ENCODE data around the gene SEMA5B. TPM values are rescaled to one million over a fixed set of nuclear protein-coding genes. Genes with fewer than 3 reads are reported as not detected.

The SEMA5B gene
- polyA plus RNA-seq, 1 donor from 2014 or later: 7.0 TPM

DNA sequence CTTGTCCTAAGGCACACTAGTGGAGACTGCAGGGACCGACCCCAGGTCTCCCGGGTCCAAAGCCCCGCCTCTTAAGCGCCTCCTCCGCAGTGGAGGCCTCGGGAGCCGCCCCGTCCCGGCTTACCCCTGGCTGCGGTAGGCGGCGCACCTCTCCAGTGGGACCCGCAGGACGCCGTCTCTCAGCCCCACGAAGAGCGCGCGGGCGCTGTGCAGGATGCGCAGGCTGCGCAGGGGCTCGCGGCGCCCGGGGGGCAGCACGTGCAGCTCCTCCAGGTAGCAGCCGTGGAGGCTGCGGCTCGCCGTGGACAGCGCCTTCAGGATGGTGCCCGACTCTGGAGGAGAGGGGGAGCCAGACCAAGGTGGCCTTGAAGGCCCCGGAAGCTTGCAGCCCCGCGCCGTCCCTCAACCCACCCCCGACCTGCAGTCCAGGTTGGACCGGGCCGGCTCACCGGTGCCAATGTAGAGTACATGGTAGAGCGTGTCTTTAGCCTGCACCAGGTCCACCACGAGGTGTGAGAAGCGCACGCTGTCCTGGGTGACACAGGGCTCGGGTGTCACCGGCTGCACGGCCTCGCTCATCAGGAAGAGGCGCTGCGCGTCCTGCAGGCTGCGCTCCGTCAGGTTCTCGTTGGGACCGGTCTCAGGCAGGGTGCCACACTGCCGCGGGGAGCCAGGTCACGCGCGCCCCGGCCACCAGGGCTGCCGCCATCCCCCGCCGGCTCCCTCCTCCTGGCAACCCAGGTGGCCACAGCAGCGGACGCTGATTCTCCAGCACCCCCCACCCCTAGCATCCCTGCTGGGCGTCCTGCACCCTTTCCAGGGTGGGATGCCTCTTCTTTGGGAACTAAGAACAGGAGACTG is 105.5 kb downstream of the SEMA5B start:
- Histone ChIP-seq H3K9me3 (ENCODE audit: low read length) (no peaks in the 10 kb centered on the region), H3K4me2 (ENCODE audit: low read length) (no peak overlapping the region), H3F3A (ENCODE audit: insufficient read depth, low read length, poor library complexity, severe bottlenecking) (no peaks in the 10 kb centered on the region), H3K27ac (ENCODE audit: low read length) (no peak overlapping the region), H3K9me2 (ENCODE audit: insufficient read depth, low read length) (no peaks in the 10 kb centered on the region), H3K36me3 (ENCODE audit: insufficient read depth, low read length) (no peaks in the 10 kb centered on the region), H3K4me3 (ENCODE audit: low read length) (no peak overlapping the region), H3K27me3 (ENCODE audit: insufficient read depth, low read depth, low read length) (no peaks in the 10 kb centered on the region), H3K79me2 (replicated peaks; ENCODE audit: insufficient read depth, low read length) (no peaks in the 10 kb centered on the region), H2AFZ (ENCODE audit: low read depth, low read length) (no peak overlapping the region), H3K9ac (ENCODE audit: low read length) (no peak overlapping the region), H4K20me1 (ENCODE audit: insufficient read depth) (no peaks in the 10 kb centered on the region)
- TF ChIP-seq, protein P1, sequence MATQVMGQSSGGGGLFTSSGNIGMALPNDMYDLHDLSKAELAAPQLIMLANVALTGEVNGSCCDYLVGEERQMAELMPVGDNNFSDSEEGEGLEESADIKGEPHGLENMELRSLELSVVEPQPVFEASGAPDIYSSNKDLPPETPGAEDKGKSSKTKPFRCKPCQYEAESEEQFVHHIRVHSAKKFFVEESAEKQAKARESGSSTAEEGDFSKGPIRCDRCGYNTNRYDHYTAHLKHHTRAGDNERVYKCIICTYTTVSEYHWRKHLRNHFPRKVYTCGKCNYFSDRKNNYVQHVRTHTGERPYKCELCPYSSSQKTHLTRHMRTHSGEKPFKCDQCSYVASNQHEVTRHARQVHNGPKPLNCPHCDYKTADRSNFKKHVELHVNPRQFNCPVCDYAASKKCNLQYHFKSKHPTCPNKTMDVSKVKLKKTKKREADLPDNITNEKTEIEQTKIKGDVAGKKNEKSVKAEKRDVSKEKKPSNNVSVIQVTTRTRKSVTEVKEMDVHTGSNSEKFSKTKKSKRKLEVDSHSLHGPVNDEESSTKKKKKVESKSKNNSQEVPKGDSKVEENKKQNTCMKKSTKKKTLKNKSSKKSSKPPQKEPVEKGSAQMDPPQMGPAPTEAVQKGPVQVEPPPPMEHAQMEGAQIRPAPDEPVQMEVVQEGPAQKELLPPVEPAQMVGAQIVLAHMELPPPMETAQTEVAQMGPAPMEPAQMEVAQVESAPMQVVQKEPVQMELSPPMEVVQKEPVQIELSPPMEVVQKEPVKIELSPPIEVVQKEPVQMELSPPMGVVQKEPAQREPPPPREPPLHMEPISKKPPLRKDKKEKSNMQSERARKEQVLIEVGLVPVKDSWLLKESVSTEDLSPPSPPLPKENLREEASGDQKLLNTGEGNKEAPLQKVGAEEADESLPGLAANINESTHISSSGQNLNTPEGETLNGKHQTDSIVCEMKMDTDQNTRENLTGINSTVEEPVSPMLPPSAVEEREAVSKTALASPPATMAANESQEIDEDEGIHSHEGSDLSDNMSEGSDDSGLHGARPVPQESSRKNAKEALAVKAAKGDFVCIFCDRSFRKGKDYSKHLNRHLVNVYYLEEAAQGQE (IDR thresholded peaks at IDR 0.05; ENCODE audit: borderline replicate concordance): no peak
- no peak for TF ChIP-seq SMC3 (conservative IDR thresholded peaks at IDR 0.05; ENCODE audit: poor library complexity)
- no peak for TF ChIP-seq TAF1 (IDR thresholded peaks at IDR 0.05; ENCODE audit: low read depth)
- TF ChIP-seq EZH2 (IDR thresholded peaks at IDR 0.05; ENCODE audit: borderline replicate concordance, insufficient read depth, low read length, poor library complexity, severe bottlenecking): no peak
- TF ChIP-seq, protein P2, sequence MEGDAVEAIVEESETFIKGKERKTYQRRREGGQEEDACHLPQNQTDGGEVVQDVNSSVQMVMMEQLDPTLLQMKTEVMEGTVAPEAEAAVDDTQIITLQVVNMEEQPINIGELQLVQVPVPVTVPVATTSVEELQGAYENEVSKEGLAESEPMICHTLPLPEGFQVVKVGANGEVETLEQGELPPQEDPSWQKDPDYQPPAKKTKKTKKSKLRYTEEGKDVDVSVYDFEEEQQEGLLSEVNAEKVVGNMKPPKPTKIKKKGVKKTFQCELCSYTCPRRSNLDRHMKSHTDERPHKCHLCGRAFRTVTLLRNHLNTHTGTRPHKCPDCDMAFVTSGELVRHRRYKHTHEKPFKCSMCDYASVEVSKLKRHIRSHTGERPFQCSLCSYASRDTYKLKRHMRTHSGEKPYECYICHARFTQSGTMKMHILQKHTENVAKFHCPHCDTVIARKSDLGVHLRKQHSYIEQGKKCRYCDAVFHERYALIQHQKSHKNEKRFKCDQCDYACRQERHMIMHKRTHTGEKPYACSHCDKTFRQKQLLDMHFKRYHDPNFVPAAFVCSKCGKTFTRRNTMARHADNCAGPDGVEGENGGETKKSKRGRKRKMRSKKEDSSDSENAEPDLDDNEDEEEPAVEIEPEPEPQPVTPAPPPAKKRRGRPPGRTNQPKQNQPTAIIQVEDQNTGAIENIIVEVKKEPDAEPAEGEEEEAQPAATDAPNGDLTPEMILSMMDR (IDR thresholded peaks at IDR 0.05; ENCODE audit: poor library complexity, severe bottlenecking): no peak
- no peak for TF ChIP-seq MXI1 (conservative IDR thresholded peaks at IDR 0.05; ENCODE audit: poor library complexity, severe bottlenecking)
- TF ChIP-seq RAD21 (conservative IDR thresholded peaks at IDR 0.05): no peak
- TF ChIP-seq EP300 (conservative IDR thresholded peaks at IDR 0.05; ENCODE audit: poor library complexity, severe bottlenecking): no peak
- no peak for TF ChIP-seq POLR2AphosphoS5 (IDR thresholded peaks at IDR 0.05)

DNA sequence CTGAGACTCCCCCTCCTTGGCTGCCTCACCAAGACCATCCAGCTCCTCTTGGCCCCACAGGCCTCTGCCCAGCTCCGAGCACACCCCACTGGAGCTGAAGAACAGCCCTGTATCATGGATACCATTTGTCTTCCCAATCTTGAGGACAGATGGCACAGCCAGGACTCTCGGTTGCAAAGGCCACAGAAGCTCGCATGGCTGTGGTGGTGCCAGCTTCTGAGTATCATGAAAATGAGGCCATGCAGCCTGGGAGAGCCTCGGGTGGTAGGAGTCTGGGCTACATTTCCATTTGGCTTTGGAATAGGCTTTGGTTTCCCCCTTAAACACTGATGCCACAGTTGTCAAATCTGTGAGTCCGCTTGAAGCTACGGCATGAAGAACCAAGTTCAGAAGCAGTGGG is 106.6 kb downstream of the SEMA5B start:
- Histone ChIP-seq H2AFZ (ENCODE audit: low read depth, low read length) (no peak overlapping the region), H3K36me3 (ENCODE audit: insufficient read depth, low read length) (no peaks in the 10 kb centered on the region), H3K27me3 (ENCODE audit: insufficient read depth, low read depth, low read length) (no peaks in the 10 kb centered on the region), H3K9me3 (ENCODE audit: low read length) (no peaks in the 10 kb centered on the region), H3K27ac (ENCODE audit: low read length) (no peak overlapping the region), H3K9me2 (ENCODE audit: insufficient read depth, low read length) (no peaks in the 10 kb centered on the region), H3K4me2 (ENCODE audit: low read length) (no peak overlapping the region), H3K9ac (ENCODE audit: low read length) (no peak overlapping the region), H3K4me3 (ENCODE audit: low read length) (no peak overlapping the region), H4K20me1 (ENCODE audit: insufficient read depth) (no peaks in the 10 kb centered on the region), H3K79me2 (replicated peaks; ENCODE audit: insufficient read depth, low read length) (no peaks in the 10 kb centered on the region), H3F3A (ENCODE audit: insufficient read depth, low read length, poor library complexity, severe bottlenecking) (no peaks in the 10 kb centered on the region)
- TF ChIP-seq, protein P2 (IDR thresholded peaks at IDR 0.05; ENCODE audit: poor library complexity, severe bottlenecking): no peak
- TF ChIP-seq, protein P1 (IDR thresholded peaks at IDR 0.05; ENCODE audit: borderline replicate concordance): no peak
- TF ChIP-seq EP300 (conservative IDR thresholded peaks at IDR 0.05; ENCODE audit: poor library complexity, severe bottlenecking) (no peak), MXI1 (conservative IDR thresholded peaks at IDR 0.05; ENCODE audit: poor library complexity, severe bottlenecking) (no peak), POLR2AphosphoS5 (IDR thresholded peaks at IDR 0.05) (no peak), SMC3 (conservative IDR thresholded peaks at IDR 0.05; ENCODE audit: poor library complexity) (no peak), RAD21 (conservative IDR thresholded peaks at IDR 0.05) (no peak), TAF1 (IDR thresholded peaks at IDR 0.05; ENCODE audit: low read depth) (no peak), EZH2 (IDR thresholded peaks at IDR 0.05; ENCODE audit: borderline replicate concordance, insufficient read depth, low read length, poor library complexity, severe bottlenecking) (no peak)
